HG03159 (cell line): ENCODE measurements around the gene GPSM3.
"Not testable (repeated sequence)": the region's sequence is repeated elsewhere in the genome, so short reads cannot be mapped to it uniquely, and the experiment has no call there.

ENCODE experiments used
- ATAC-seq: cut with Tn5 transposase; IDR thresholded peaks from one replicate; pipeline ENCODE4 v1.9.1; 2021; ENCODE audit warnings: mild to moderate bottlenecking, moderate library complexity; ENCODE audit not compliant: unreplicated experiment

GPSM3 gene, protein sequence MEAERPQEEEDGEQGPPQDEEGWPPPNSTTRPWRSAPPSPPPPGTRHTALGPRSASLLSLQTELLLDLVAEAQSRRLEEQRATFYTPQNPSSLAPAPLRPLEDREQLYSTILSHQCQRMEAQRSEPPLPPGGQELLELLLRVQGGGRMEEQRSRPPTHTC

DNA sequence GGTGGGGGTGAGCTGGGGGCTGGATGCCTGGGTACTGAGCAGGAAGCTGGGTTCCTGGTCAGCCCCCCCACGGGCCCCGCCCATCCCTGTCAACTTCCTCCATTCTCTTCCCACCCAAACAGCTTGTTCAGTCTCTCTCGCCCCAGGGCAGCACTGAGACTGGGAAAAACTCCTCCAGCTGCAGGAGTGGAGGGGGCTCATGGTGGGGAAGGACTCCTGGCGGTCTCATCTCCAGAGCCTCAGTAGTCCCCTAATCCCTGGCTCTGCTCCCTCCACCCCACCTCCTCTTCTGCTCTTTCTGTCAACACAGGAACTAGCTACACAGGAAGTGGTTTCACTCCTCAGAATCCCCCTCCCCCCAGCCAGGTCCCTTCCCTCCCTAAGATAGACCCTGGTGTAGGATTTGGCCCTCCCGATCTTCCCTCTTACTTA is at the start of gene GPSM3:
GPSM3 (minus strand) TSS at position 36 of the 432 bp plus-strand sequence. CDS start 130 bp downstream, outside the sequence.
- no peak for ATAC-seq

DNA sequence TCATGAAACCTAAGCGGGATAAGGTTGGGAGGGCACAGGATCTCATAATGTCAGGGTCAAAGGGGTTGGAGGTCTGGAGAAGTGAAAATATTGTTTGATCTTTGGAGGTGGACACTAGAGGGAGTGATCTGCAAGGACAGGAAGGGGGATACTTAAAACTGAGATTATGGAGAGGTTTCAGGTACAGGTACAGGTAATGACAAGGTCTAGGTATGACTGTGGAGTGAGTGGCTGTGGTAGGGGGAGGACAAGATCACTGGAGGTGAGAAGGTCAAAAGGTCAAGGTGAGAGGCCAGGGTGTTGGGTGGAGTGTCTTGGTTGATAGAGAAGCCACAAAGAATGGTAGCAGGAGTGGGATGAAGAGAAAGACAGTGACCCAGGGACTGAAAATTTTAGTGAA is 48.2 kb upstream of the GPSM3 start:
- no peak for ATAC-seq

DNA sequence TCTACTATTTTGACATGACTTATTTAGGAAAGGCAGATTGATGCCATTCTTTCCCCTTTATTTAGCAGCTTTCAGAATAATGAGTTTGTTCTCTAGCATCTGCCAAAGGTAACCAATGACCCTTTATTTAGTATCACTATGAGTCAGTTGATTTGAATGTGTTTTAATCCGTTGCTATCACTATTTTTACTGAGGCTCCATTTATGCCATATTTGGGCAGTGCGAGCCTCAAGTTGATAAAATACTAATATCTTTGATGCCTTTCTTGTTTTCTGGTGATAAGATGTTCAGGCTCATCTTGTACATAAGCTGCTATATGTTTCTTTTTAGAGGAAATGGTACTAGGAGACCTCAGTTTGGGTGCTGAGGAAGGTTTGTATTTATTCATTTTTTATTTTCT is 47.0 kb upstream of the GPSM3 start:
- no peak for ATAC-seq

DNA sequence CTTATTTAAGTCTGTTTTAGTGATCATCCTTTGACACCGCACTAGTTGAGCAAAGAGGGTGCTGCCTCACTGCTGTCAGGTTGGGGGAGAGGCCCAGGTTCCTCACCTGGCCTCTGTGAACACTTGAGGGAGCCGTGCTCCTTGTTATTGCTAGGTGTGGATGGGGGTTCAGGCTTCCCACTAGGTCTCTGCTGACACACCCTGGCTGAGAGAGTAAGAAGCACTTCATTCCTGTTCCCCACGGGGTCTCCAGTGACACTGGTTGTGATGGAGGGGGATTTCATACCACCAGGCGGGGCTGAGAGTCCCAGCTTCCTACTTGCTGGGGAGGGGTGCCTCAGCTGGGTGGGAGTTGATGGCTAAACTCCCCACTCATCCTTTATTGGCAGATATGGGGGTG is 42.5 kb upstream of the GPSM3 start:
- ATAC-seq: no peak

DNA sequence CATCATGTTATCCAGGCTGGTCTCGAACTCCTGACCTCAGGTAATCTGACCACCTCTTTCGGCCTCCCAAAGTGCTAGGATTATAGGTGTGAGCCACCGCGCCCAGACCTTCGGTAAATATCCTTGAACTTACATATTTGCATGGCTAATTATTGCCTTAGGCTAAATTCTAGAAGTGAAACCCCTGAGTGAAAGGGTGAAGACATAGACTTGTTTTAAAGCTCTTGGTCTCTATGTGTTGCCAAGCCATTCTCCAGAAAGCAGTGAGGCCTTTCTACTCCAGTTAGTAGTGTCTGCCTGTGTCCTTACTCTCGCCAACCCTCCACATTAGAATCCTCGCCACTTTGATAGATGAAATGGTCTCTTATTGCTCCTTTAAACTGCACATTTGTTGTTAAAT is 34.0 kb upstream of the GPSM3 start:
- ATAC-seq: no peak

DNA sequence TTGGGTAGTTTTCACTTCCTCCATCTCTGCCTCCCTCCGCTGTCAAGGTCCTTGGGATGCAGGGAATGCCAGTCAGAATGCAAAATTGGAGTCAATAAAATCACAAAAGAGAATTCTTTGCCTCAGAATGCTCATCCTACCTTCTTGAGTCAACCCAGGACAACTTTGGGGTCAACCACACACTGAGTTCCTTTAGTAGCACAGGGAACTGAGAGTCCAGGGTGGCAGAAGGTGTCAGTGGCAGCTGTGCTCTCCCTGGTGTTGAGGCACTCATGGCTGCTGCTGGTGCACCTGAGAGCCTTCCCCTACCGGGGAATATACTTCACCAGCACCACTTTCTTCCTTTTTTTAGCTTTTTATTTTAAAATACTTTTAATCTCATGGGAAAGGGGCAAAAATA is 32.3 kb upstream of the GPSM3 start:
- no peak for ATAC-seq

DNA sequence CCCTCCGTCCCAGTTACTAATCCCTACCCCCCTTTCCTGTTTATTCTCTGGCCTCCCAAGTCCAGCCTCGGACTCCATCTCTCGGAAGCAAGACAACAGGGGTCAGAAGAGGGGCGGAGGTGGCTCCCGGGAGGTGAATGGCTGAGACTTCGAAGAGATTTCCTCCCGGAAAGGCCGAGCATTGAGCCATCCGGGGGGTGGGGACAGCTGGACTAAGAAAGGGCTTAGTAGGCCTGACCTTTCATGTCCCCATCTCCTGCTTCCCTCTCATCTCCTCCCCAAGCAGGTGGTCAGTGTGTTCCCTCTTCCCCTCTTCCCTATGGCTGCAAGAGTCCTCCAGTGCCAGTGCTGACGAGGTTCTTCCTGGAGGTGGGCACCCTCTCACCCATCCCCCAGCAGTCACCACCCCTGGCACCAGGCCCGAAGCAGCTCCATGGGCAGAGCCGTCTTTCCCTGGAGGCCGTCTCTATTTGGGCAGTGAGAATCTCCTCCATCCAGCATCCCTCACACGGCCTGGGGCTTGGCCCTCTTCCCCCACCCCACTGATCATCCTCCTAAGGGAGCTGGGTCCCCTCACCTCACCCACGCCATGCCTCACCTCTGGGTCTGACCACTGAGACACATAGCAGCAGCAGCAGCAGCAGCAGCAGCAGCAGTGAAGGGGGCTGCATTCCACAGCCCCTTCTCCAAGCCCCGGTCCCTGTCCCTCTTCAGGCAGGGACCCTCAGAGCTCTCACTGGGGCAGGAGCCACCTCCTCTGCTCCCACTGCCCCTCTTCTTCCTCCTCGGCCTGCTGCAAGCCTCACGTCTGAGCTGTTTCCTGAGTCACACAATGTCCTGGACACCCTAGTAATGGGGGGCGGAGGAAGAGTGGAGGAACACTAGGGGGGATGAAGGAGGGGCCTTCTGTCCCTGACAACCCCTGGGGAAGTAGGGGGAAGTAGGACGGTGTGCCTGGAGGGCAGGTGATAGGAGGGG is 31.1 kb upstream of the GPSM3 start, which contains the start of gene NOTCH4:
NOTCH4 (minus strand) TSS at position 810 of the 978 bp plus-strand sequence; CDS start at position 671, 139 bp downstream.
- ATAC-seq: no peak

DNA sequence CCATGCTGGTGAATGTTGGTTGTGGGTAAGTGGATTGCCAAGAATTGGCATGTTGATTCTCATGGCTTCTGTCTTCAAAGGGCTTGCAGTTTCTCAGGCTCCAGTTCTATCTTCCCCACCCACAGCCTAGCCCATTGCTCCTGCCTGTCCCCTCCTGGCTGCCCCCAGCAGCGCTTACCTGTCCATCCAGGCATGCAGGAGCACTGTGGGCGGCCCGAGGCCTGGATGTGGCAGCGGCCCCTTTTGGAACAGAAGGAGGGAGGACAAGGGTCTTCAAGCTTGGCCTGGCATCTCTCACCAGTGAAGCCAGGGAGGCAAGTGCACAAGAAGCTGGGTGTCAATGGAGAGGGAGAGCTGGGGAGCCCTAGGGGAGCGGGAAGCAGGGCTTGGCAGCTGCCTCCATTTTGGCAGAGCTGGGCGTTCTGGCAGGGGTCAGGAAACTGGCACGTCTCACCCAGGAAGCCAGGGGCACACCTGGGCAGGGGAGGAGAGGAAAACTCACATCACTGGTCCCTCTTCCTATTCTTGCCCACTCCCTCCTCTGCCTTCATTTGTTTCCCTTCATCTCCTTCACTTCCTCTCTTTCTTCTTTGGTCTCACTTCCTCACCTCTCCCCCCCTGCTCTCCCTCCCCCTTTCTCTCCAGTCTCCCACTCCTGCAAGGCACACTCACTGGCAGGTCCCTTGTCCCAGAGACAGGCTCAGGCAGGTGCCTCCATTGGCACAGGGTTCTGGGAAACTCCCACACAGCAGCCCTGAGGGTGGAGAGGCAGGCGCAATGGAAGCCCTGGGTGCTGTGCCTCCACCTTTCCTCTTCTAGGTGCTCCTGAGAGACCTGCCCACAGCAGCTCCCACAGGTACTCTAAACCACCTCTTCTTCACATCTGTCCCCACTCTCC is 30.1 kb upstream of the GPSM3 start:
- no peak for ATAC-seq

DNA sequence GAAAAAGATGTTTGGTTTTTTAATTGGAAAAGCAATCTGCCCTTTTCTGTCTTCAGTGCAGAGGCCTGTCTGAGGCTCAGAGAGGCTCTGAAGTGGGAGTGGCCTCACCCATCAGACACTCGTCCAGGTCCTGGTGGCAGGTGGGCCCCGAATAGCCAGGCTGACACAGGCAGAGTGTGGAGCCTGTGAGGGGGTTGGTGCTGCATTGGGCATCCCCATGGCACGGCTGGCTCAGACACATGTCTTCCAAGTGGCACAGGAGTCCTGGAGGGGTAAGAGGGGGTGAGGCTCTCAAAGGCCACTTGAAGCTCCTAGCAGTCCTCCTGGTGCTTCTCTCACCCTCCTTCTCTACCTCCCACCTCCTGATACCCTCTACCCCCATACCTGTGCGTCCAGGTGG is 27.6 kb upstream of the GPSM3 start:
- ATAC-seq: no peak

DNA sequence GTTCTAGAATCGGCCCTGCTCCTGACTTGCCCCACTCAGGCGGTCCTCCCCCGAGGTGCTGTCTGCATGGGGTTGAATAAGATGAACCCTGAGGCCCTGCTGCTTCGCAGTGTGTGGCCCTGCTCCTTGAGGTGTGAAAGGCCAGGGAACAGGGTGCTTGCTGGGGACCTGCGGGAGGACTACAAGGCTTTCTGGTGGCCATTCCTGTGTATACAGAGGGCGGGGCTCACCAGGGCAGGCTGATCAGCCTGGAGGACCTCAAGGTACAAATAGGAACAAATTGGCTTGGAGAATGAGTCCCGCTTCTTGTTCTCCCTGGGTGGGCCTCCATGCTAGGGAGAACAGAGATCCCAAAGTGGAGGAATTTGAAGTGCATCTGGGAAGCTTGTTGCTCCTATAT is 25.7 kb upstream of the GPSM3 start:
- no peak for ATAC-seq

DNA sequence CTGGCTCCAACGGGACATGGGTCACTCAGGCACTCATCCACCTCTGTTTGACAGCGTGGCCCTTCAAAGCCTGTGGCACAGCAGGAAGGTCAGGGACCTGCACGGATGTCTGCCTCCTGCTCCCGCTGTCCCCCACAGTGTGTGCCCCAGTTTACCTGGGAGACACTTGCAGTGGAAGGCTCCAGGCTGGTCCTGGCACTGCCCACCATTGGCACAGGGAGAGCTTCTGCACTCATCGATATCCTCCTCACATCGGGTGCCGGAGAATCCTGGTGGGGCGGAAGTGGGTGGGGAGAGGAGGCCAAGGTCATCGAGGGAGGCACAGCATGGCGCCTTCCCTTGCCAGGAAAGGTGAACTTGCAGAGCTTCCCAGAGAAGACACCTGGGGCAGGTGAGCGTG is 24.6 kb upstream of the GPSM3 start:
- ATAC-seq: no peak

DNA sequence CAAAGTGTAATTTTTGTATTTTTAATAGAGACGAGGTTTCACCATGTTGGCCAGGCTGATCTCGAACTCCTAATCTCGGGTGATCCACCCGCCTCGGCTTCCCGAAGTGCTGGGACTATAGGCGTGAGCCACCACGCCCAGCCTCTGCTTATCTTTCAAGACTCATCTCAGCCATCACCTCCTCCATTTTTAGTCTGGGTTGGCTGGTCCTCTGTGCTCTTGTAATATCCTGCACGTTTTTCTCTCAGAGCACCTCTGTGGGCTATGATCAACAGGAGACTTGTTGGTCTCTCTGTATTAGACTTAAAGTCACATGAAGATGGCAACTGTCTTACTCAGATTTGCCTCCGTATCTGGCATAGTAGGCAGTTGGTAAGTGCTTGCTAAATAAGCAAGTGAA is 23.8 kb upstream of the GPSM3 start:
- ATAC-seq: no peak

DNA sequence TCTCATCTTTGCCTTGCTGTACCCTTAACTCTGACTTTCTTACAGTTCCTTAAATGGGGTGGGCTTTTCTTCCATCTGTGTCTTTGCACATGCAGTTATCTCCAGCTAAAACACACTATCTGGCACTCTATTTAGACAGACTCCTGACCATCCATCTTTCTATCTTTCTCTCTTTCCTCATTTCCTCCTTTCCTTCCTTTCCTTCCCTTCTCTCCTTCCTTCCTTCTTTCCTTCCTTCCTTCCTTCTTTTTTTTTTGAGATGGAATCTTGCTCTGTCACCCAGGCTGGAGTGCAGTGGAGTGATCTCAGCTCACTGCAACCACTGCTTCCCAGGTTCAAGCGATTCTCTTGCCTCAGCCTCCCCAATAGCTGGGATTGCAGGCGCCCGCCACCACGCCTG is 23.2 kb upstream of the GPSM3 start:
- no peak for ATAC-seq

DNA sequence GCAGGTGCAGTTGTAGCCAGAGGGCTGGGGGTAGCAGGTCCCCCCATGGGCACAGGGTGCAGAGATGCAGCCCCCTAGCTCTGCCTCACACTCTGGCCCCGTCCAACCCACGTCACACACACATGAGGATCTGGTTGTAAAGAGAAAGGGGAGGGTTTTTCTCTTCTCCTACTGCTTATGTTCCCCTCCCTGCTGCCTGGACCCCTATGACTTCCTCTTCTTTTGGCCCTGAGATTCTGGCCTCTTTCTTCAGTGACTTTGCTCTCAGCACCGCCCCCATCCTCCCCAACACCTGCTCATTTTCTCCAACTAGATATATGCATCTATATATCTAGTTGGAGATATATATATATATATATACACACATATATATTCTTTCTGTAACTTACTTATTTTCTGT is 21.7 kb upstream of the GPSM3 start:
- ATAC-seq: no peak

DNA sequence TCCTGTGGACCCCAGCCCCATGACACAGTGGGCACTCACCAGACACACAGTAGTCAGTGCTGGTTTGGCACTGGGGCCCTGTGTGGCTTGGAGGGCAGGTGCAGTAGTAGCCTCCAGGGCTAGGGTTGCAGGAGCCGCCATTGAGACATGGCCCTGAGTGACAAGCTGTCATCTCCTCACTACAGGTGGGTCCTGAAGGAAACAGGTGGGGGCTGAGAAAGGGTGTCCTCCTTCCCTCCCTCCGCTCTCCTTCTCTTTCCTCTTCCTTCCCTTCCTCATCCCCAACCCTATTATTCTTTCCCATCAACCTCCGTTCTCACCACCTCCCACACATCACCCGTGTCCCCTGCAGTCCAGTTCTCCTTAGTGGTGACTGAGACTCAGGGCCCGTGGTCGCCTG is 21.2 kb upstream of the GPSM3 start:
- no peak for ATAC-seq

DNA sequence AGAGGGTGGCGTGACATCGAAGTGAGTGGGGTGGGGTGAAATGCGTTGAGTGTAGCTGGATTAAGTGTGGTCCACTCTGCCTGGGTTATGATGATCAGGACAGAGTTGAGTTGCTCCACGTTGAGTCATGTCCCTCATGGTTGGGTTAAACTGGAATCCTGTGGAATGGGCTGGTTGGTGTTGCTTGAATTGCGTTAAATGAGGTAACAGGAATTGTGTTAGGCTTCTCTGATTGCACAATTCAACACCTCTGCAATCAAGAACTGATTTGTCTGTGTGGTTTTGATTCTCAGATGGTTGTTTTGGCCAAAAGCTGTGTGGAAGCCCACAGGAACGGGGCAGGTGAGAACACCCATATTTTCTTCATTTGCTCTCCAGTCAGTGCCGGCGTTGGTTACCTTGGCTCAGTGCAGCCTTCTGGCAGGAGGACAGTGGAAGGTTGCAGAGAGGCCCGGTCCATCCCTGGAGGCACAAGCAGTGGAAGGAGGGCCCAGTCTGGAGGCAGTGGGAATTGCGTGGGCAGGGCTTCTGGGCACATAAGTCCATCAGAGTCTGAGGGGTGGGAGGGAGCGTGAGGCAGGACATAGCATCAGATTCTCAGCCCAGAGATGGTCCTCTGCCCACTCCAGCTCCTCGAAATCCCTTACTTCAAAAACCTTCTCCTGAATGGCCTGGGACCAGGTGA is 19.8 kb upstream of the GPSM3 start:
- ATAC-seq: no peak

DNA sequence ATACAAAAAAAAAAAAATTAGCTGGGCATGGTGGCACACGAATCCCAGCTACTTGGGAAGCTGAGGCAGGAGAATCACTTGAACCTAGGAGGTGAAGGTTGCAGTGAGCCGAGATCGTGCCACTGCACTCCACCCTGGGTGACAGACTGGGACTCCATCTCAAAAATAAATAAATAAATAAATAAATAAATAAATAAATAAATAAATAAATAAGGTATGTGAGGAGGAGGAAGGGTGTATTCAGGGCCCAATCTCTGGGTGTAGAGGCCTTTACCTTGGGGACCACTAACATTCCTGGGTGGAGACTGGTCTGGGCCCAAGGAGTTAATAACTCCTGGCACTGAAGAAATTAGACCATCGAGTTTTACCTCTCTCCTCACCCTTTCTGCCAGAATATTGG is 19.0 kb upstream of the GPSM3 start:
- not testable (repeated sequence) for ATAC-seq

DNA sequence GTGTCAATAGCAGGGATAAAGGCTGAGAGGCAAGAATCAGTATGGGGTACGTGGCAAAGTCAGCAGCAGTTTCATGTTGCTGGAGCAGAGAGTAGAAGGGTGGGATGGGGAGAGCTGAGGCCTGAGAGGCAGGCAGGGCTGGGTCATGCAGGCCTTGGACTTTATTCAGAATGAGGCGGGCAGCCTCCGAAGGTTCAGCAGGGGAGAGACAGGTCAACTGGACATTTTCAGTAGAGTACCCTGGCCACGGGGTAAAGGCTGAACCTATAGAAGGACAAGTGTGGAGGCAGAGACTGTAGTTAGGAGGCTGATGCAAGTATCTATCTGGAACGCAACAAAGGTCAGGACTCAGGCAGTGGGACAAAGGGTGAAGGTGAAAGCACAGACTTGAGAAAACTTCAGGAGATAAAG is 17.8 kb upstream of the GPSM3 start:
- no peak for ATAC-seq

DNA sequence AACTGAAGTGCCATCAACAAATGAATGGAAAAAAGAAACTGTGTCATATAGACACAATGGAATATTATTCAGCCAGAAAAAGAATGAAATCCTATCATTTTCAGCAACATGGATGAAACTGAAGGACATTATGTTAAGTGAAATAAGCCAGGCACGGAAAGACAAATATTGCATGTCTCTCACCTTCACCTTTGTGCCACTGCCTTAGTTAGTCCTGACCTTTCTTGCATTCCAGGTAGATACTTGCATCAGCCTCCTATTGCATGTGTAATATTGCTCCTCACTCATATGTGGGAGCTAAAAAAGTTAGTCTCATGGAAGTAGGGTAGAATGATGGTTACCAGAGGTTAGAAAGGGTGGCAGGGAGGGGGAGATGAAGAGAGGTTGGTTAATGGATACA is 16.6 kb upstream of the GPSM3 start:
- no peak for ATAC-seq

DNA sequence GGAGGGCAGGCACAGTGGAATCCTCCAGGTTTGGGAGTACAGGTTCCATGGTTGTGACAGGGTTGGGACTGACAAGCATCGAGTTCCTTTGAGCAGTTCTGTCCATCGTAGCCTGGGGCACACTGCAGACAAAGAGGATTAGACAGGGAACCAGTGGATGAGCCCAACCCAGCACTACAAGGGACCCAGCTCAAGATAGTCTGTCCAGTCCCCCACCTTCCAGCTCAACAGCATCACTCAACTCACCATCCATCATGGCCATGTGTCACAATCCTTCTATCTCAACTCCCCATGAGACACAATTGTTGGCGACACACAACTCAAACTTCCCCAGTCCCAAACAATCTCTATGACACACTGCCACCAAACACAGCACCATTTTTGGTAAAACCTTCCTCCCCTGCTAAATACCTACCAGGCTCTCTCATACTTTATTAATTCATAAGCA is 11.8 kb upstream of the GPSM3 start:
- no peak for ATAC-seq
